Iris pigment epithelial cell (primary cell): ENCODE data around the gene DHRS7C.

Experiments
- DNase-seq: peaks from one replicate; pipeline ENCODE4 v3.0.0-alpha.2; 2011; ENCODE audit warnings: low read depth

DHRS7C gene

DNA sequence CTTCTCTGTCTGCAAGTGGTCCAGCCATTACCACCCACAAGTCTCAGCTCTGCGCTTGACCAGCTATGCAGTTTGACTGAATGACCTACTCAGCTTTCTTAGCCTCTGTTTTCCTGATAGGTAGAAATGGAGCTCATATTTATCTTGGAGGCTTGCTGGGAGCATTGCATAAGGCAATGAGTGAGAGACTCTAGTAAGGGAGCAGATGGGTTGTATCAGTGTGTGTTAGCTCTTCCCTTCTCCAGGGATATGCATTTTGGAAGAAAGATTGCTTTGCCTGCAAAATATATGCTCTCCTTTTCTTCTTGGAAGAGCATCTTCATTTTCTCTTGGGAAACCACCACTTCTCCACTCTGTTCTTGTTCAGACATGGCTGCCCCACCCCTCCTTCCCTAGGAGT, 26.1 kb downstream of the DHRS7C start:
- no peak for DNase-seq

DNA sequence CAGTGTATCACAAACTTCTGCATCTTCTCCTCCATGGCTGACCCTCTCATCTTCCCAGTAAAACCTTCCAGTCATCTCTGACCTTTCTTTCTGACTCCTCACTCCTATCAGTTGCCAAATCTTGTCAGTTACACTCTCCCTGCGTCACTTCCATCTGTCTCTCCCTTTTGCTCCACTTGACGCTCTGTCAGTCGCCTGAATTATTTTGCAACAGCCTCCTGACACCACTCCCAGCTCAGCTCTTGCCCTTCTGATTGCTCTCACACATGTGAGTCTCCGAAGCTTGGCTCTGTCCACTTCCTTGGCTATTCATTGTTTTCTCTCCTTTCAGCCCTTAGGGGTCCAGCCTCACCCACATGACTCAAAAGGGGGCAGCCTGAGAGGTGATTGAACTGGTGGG, 27.7 kb downstream of the DHRS7C start:
- no peak for DNase-seq

- no peak for DNase-seq
These were observed 31.1 kb downstream of the DHRS7C start for GRCh38 chr17:9760266-9760665.

- DNase-seq, result no peak
These were observed 36.3 kb downstream of the DHRS7C start for GRCh38 chr17:9755083-9755482.

- no peak for DNase-seq
These were observed 40.9 kb downstream of the DHRS7C start for GRCh38 chr17:9750524-9750923.

GRCh38 chr17:9729735-9730420, 61.5 kb downstream of the DHRS7C start:
- peak; percentile 50 for DNase-seq

GRCh38 chr17:9729034-9729650, 62.2 kb downstream of the DHRS7C start:
- DNase-seq, result peak; percentile 45

GRCh38 chr17:9728564-9728963, 62.8 kb downstream of the DHRS7C start:
- DNase-seq, result no peak

- no peak for DNase-seq
These were observed 63.4 kb downstream of the DHRS7C start for GRCh38 chr17:9728005-9728404.

GRCh38 chr17:9726291-9726690, 65.1 kb downstream of the DHRS7C start:
- DNase-seq, result no peak

DNA sequence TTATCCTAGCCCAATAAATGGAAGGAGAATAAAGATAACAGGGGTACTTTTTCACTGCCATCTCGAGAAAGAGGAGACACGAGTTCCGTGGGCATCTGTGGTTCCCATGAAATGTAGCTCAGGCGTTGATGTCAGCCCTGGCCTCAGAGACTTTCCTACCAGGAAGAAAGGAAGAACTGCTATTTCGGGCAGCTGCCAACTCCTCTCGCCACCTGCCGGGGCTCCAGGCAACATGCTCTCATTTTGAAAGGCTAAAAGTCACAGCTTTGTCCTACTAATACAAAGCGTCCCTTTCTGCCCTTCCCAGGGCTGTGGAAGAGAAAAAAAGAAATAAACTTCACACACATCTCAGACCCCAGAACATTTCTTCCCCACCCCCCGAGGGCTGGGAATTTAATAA, 65.8 kb downstream of the DHRS7C start:
- DNase-seq, result peak; percentile 8
